T-helper 2 cell treated with Interferon-gamma antibody and Interleukin-4, amounts not matched to agents 5 μg/mL and 100 μg/mL, for 36 hours (primary cell): ENCODE results near the gene SMURF1.

Experiments used
- DNase-seq: peaks from one replicate; pipeline ENCODE4 v3.0.0; 2021; ENCODE audit warnings: low spot score
- H3K27ac Mint-ChIP-seq: one replicate; pipeline ENCODE4 v1.8.0; 2021; ENCODE audit warnings: mild to moderate bottlenecking, mixed read lengths
- H3K27me3 Mint-ChIP-seq: one replicate; pipeline ENCODE4 v1.8.0; 2021; ENCODE audit warnings: low read depth, mixed read lengths
- H3K36me3 Mint-ChIP-seq: one replicate; pipeline ENCODE4 v1.8.0; 2021; ENCODE audit warnings: low read depth, mixed read lengths
- H3K4me1 Mint-ChIP-seq: one replicate; pipeline ENCODE4 v1.8.0; 2021; ENCODE audit warnings: low read depth, mixed read lengths
- H3K4me3 Mint-ChIP-seq: one replicate; pipeline ENCODE4 v1.8.0; 2022; ENCODE audit warnings: mild to moderate bottlenecking, moderate library complexity, mixed read lengths
- H3K9me3 Mint-ChIP-seq: one replicate; pipeline ENCODE4 v1.8.0; 2021; ENCODE audit warnings: mixed read lengths

SMURF1 gene

GRCh38 chr7:99021941-99022560 lies 121.9 kb downstream of the SMURF1 start:
- no peak overlapping the region for H3K4me3 Mint-ChIP-seq
- no peak overlapping the region for H3K27ac Mint-ChIP-seq
- peaks cover 26% of the 10 kb centered on the region for H3K36me3 Mint-ChIP-seq

GRCh38 chr7:99020413-99020715 lies 123.5 kb downstream of the SMURF1 start:
- Mint-ChIP-seq H3K27me3 (no peaks in the 10 kb centered on the region), H3K4me1 (no peaks in the 10 kb centered on the region), H3K36me3 (peaks cover 36% of the 10 kb centered on the region), H3K4me3 (no peak overlapping the region), H3K9me3 (no peaks in the 10 kb centered on the region), H3K27ac (no peak overlapping the region)
- DNase-seq: no peak

More at GRCh38 chr7:99021941-99022560, 121.9 kb downstream of the SMURF1 start:
- Mint-ChIP-seq H3K9me3 (no peaks in the 10 kb centered on the region), H3K27me3 (no peaks in the 10 kb centered on the region), H3K4me1 (no peaks in the 10 kb centered on the region)
- no peak for DNase-seq

- H3K27me3 Mint-ChIP-seq: no peaks in the 10 kb centered on the region
- no peaks in the 10 kb centered on the region for H3K4me1 Mint-ChIP-seq
- no peak overlapping the region for H3K4me3 Mint-ChIP-seq
- DNase-seq: no peak
- H3K27ac Mint-ChIP-seq: no peak overlapping the region
- no peaks in the 10 kb centered on the region for H3K9me3 Mint-ChIP-seq
- peaks cover 42% of the 10 kb centered on the region for H3K36me3 Mint-ChIP-seq
Observed at GRCh38 chr7:99019523-99020412, 124.1 kb downstream of the SMURF1 start.

GRCh38 chr7:99016196-99016595 lies 127.7 kb downstream of the SMURF1 start:
- no peaks in the 10 kb centered on the region for H3K9me3 Mint-ChIP-seq
- no peak overlapping the region for H3K27ac Mint-ChIP-seq
- no peak overlapping the region for H3K4me3 Mint-ChIP-seq
- no peaks in the 10 kb centered on the region for H3K27me3 Mint-ChIP-seq
- DNase-seq: no peak
- H3K4me1 Mint-ChIP-seq: no peaks in the 10 kb centered on the region
- H3K36me3 Mint-ChIP-seq: peaks cover 63% of the 10 kb centered on the region

GRCh38 chr7:99014113-99014985 lies 129.6 kb downstream of the SMURF1 start:
- DNase-seq: no peak
- no peaks in the 10 kb centered on the region for H3K27me3 Mint-ChIP-seq
- H3K4me1 Mint-ChIP-seq: no peaks in the 10 kb centered on the region
- no peak overlapping the region for H3K27ac Mint-ChIP-seq
- peaks cover 63% of the 10 kb centered on the region for H3K36me3 Mint-ChIP-seq
- H3K9me3 Mint-ChIP-seq: no peaks in the 10 kb centered on the region
- H3K4me3 Mint-ChIP-seq: no peak overlapping the region

- Mint-ChIP-seq H3K27me3 (no peaks in the 10 kb centered on the region), H3K36me3 (peaks cover 64% of the 10 kb centered on the region), H3K27ac (no peak overlapping the region), H3K9me3 (no peaks in the 10 kb centered on the region), H3K4me1 (no peaks in the 10 kb centered on the region), H3K4me3 (no peak overlapping the region)
- DNase-seq: no peak
Observed at GRCh38 chr7:99013266-99014112, 130.4 kb downstream of the SMURF1 start.

GRCh38 chr7:99012722-99013121 lies 131.2 kb downstream of the SMURF1 start:
- peaks cover 59% of the 10 kb centered on the region for H3K36me3 Mint-ChIP-seq

GRCh38 chr7:99011706-99012404 lies 132.1 kb downstream of the SMURF1 start:
- Mint-ChIP-seq H3K27me3 (no peaks in the 10 kb centered on the region), H3K27ac (no peak overlapping the region), H3K4me1 (no peaks in the 10 kb centered on the region), H3K4me3 (no peak overlapping the region), H3K9me3 (no peaks in the 10 kb centered on the region), H3K36me3 (peaks cover 59% of the 10 kb centered on the region)
- no peak for DNase-seq

More at GRCh38 chr7:99012722-99013121, 131.2 kb downstream of the SMURF1 start:
- Mint-ChIP-seq H3K27me3 (no peaks in the 10 kb centered on the region), H3K4me3 (no peak overlapping the region), H3K9me3 (no peaks in the 10 kb centered on the region), H3K27ac (no peak overlapping the region), H3K4me1 (no peaks in the 10 kb centered on the region)
- DNase-seq: no peak

- DNase-seq: no peak
- no peaks in the 10 kb centered on the region for H3K9me3 Mint-ChIP-seq
- peaks cover 58% of the 10 kb centered on the region for H3K36me3 Mint-ChIP-seq
- H3K4me1 Mint-ChIP-seq: no peaks in the 10 kb centered on the region
- H3K27ac Mint-ChIP-seq: no peak overlapping the region
- no peaks in the 10 kb centered on the region for H3K27me3 Mint-ChIP-seq
- no peak overlapping the region for H3K4me3 Mint-ChIP-seq
Observed at GRCh38 chr7:99011341-99011705, 132.6 kb downstream of the SMURF1 start.

- Mint-ChIP-seq H3K9me3 (no peaks in the 10 kb centered on the region), H3K36me3 (peaks cover 54% of the 10 kb centered on the region), H3K4me1 (no peaks in the 10 kb centered on the region), H3K4me3 (no peak overlapping the region), H3K27me3 (no peaks in the 10 kb centered on the region), H3K27ac (no peak overlapping the region)
- DNase-seq: no peak
Observed at GRCh38 chr7:99010281-99010680, 133.6 kb downstream of the SMURF1 start.

GRCh38 chr7:99008921-99009530 lies 134.9 kb downstream of the SMURF1 start:
- Mint-ChIP-seq H3K4me1 (no peaks in the 10 kb centered on the region), H3K4me3 (no peak overlapping the region), H3K27ac (no peak overlapping the region), H3K9me3 (no peaks in the 10 kb centered on the region), H3K27me3 (no peaks in the 10 kb centered on the region), H3K36me3 (peaks cover 50% of the 10 kb centered on the region)
- no peak for DNase-seq

- no peak overlapping the region for H3K4me3 Mint-ChIP-seq
- H3K36me3 Mint-ChIP-seq: peaks cover 50% of the 10 kb centered on the region
- H3K4me1 Mint-ChIP-seq: no peaks in the 10 kb centered on the region
- H3K27me3 Mint-ChIP-seq: no peaks in the 10 kb centered on the region
- no peaks in the 10 kb centered on the region for H3K9me3 Mint-ChIP-seq
- DNase-seq: no peak
- H3K27ac Mint-ChIP-seq: no peak overlapping the region
Observed at GRCh38 chr7:99008181-99008631, 135.7 kb downstream of the SMURF1 start.
